Endothelial cell of hepatic sinusoid (primary cell): ENCODE data around the gene TSR2.
"Not testable (repeated sequence)": the region's sequence is repeated elsewhere in the genome, so short reads cannot be mapped to it uniquely, and the experiment has no call there.

ENCODE experiments used
- in situ Hi-C: cut with HindIII; loops from 2 replicates; pipeline ENCODE4 v1.10.0; 2017; ENCODE audit warnings: low sequenced_read_pairs

TSR2 gene

DNA sequence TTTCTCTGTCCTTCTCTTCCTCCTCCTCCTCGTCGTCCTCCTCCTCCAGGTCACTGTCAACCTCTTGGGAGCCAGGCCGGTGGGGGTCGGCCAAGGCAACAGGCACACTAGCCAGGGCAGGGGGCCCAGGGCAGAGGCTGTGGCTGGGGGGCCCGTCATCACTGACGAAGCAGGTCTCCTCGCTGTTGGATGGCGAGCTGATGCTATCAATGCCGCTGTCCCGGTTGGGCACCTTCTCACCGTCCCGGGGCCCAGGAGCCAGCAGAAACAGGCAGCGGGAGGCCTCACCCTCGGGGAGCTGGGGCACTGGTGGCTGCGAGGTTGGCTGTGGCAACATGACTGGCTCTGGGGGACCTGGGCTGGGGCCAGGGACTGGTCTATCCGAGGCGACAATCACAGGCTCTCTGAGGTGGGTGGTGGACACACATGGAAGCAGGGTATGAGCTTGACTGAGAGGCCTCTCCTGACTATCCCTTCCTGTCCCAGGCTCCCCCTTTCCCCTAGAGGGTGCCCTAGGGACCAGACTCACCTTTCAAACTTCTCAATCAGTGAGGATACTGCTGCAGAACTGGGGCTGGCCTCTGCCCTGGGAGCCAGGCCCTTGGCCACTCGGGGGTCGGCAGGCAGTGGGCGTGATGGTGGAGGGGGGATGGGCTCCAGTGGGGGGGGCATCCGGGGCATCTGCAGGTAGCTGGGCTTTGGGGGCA is 30.0 kb downstream of the TSR2 start:
- in situ Hi-C loops: no loop called here

DNA sequence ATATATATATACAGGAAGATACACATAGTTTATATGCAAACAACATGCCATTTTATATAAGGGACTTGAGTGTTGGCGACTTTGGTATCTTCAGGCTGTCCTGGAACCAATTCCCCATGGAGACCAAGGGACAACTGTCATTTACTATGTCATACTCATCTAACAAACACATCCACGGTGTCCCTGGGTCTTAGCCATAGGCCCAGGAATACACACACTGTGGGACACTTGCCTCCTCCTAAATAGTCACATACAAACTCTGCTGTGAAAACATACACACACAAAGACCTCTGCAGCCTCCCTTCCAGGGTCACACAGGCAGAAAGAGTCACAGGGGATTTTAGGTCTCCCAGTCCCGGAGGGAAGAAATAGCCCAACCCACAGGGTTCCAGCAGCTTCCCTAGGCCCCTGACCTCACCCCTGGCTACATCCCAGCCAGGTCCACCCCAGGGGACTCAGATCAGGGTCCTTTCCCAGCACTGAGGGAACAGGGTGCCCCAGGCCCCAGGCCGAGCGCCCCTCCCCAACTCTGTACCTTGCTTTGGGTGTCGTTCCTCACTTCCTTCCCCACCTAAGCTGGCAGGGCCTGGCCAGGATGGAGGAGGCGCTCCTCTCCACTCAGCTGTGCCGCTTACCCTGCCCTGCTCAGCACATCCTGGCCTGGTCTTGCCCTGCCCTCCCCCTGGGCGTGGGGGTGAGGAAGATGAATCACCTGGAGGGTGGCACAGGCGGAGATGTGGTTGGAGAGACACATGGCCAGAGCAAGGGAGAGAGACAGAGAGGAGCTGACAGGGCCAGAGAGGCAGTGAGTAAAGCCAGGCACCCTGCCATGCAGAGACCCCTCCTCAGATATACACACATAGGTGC is 34.0 kb downstream of the TSR2 start:
- in situ Hi-C loops: no loop called here

- in situ Hi-C loops: no loop called here
These were observed 39.2 kb downstream of the TSR2 start for GRCh38 chrX:54479136-54480111.

DNA sequence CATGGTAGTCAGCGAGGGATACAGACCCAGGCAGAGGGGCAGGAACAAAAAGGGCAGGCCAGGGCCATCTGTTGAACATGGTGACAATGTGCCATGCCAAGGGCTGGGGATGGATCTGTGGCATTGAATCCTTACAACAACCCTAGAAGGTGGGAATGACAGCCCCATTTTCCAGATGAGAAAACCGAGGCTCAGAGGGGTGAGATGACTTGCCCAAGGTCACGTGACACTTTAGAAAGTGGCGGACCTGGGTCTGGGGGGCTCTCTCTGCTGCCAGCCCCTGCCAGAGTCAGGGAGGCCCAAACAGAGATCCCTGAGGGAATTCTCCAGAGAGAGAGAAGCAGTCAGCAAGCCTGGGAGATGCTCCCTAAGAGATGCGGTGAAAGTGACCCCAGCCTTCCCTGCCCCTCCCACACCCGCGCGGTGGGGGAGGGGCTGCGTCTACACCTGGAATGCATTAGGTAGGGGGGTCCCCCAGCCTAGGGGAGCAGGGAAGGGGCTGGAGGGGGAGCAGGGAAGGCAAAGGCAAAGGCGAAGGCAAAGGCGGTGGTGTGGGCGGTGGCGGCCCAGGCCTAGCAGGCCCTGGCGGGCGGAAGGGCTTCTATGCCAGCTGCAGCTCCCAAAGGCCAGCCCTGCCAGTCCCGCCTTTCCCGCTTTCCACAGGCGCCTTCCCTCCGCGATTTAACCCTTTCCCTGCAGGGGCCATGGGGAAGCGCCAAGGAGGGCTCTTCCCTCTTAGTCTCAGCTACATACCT is 42.8 kb downstream of the TSR2 start:
- in situ Hi-C loops: no loop called here

DNA sequence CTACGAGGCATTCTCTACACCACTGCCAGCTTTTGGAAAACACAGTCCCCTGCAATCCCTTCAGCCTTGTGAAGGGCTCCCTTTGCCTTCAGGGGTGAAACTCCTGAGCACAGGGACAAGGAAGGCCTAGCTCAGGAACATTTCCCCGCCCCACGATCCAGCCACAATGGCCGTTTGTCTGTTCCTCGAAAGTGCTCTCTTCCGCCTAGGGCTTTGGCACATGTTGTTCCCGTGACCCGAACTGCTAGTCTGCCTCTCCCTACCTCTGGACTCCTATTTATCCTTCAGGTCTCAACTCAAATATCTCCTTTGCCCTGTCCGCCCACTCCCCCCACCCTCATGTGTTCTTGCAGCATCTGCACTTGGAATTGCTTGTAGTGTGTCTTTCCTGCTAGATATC is 43.7 kb downstream of the TSR2 start:
- in situ Hi-C loops: no loop called here

DNA sequence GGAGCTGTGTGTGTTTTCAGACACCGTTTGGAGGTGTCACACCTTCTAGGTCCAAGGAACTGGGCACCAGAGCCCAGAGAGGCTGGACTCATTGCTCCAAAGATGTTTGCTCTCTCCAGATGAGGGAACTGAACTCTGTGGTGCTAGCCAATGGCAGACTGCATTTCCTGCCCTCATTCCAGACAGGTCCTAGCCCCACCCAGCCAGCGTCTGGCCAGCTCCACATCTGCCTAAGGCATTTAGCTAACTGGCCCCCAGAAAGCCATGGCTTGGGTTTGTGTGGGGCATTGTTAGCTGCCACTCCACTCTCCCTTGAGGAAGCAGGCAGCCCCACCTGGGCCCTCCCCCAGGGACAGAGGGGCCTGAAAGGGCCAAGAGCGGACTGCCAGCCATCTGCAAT is 44.5 kb downstream of the TSR2 start:
- in situ Hi-C loops: no loop called here

DNA sequence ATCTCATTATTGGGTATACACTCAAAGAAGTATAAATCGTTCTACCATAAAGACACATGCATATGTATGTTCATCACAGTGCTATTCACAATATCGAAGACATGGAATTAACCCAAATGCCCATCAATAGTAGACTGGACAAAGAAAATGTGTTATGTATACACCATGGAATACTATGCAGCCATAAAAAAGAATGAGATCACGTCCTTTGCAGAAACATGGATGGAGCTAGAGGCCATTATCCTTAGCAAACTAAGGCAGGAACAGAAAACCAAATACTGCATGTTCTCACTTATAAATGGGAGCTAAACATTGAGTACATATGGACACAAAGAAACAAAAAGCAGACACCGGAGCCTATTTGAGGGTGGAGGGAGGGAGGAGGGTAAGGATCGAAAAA is 49.6 kb downstream of the TSR2 start:
- in situ Hi-C loops: not testable (repeated sequence)

DNA sequence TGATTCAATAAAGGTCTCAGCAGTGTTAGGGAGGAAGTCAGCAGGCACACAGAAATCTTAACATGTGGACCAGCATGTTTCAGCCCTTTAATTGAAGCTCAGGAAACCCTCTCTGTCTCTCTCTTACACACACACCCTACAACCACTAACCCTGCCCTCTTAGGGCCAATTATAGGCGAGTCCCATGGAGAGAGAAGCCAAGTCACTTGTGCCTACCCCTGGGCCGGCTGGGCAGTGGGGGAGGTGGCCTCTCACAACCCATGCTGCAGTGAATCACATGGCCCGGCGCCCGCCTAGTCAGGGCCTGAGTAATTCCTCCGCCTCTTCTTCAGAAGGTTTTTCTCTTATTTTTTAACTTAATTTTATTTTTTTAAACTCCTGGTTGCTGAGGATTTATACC is 52.1 kb downstream of the TSR2 start:
- in situ Hi-C loops: no loop called here

- in situ Hi-C loops: no loop called here
These were observed 54.2 kb downstream of the TSR2 start for GRCh38 chrX:54494166-54494988.
